GM12873 (cell line): ENCODE data around the gene NTN3.

Experiments used
- CTCF ChIP-seq: IDR thresholded peaks from 2 replicates; pipeline ENCODE4 v1.5.1; 2012; ENCODE audit warnings: low read depth, mild to moderate bottlenecking, moderate library complexity, low read length, control low read depth; ENCODE audit not compliant: insufficient read depth; ENCODE audit errors: missing control alignments

Gene NTN3

GRCh38 chr16:2498531-2499253 is 27.6 kb downstream of the NTN3 start:
- no peak for TF ChIP-seq CTCF

GRCh38 chr16:2499454-2499853 is 28.4 kb downstream of the NTN3 start:
- TF ChIP-seq CTCF = no peak

- TF ChIP-seq CTCF = no peak
Measured at GRCh38 chr16:2499890-2500429, 28.9 kb downstream of the NTN3 start.

- peak; percentile 7 for TF ChIP-seq CTCF
Measured at GRCh38 chr16:2500430-2500917, 29.4 kb downstream of the NTN3 start.

- peak; percentile 99 for TF ChIP-seq CTCF
Measured at GRCh38 chr16:2500918-2501750, 30.0 kb downstream of the NTN3 start.

GRCh38 chr16:2501946-2502895 is 31.1 kb downstream of the NTN3 start:
- TF ChIP-seq CTCF = no peak
